HepG2 (cell line): ENCODE results near the gene NRAP. TPM values are rescaled to one million over a fixed set of nuclear protein-coding genes. Genes with fewer than 3 reads are reported as not detected.

Experiments used
- BORCS8-MEF2B ChIP-seq: sonication (generic); formaldehyde crosslinking; IDR thresholded peaks from 2 replicates; pipeline ENCODE4 v1.8.0; 2022; ENCODE audit warnings: mild to moderate bottlenecking, missing genetic modification reagents
- GABPA ChIP-seq, 2 experiments: IDR thresholded peaks; 2 replicates each; pipeline ENCODE4 v1.6.1; 2011 to 2016; ENCODE audit warnings: low read depth in 2 of 2, low read length in 1 of 2, missing biosample characterization in 1 of 2, missing genetic modification characterization in 1 of 2
- KDM3A ChIP-seq: IDR thresholded peaks from 2 replicates; pipeline ENCODE4 v1.6.1; 2018; ENCODE audit warnings: low read depth, missing compliant biosample characterization
- MAFK ChIP-seq, 2 experiments: IDR thresholded peaks in 1 of 2; conservative IDR thresholded peaks in 1 of 2; 2 replicates each; pipeline ENCODE4 v1.6.1; 2011; ENCODE audit warnings: improper control_type of control experiment in 2 of 2, low read length in 2 of 2
- RBFOX2 ChIP-seq: fragments of 200-400 bp; formaldehyde crosslinking; IDR thresholded peaks from 2 replicates; pipeline ENCODE4 v1.6.1; 2017; ENCODE audit warnings: low read depth, mild to moderate bottlenecking, low read length
- TMF1 ChIP-seq: sonication (generic); formaldehyde crosslinking; IDR thresholded peaks from 2 replicates; pipeline ENCODE4 v1.8.1; 2022; ENCODE audit warnings: low read depth, missing genetic modification reagents
- WIZ ChIP-seq: sonication (generic); formaldehyde crosslinking; IDR thresholded peaks from 2 replicates; pipeline ENCODE4 v1.5.1; 2020; ENCODE audit warnings: mild to moderate bottlenecking, missing genetic modification reagents
- ZFP36L1 ChIP-seq: sonication (generic); formaldehyde crosslinking; IDR thresholded peaks from 2 replicates; pipeline ENCODE4 v1.8.0; 2022; ENCODE audit warnings: mild to moderate bottlenecking, missing genetic modification reagents, moderate library complexity
- ZNF33A ChIP-seq: sonication (generic); formaldehyde crosslinking; IDR thresholded peaks from 2 replicates; pipeline ENCODE4 v1.5.1; 2020; ENCODE audit warnings: missing genetic modification reagents, mild to moderate bottlenecking, moderate library complexity, borderline replicate concordance
- ZNF367 ChIP-seq: sonication (generic); formaldehyde crosslinking; IDR thresholded peaks from 2 replicates; pipeline ENCODE4 v1.4.0; 2020; ENCODE audit warnings: missing genetic modification reagents, borderline replicate concordance
- ZNF460 ChIP-seq: sonication (generic); formaldehyde crosslinking; IDR thresholded peaks from 2 replicates; pipeline ENCODE4 v1.5.1; 2020; ENCODE audit warnings: missing genetic modification reagents, mild to moderate bottlenecking, borderline replicate concordance
- ZNF543 ChIP-seq: sonication (generic); formaldehyde crosslinking; IDR thresholded peaks from 2 replicates; pipeline ENCODE4 v1.4.0; 2020; ENCODE audit warnings: mild to moderate bottlenecking, missing genetic modification reagents
- ZNF549 ChIP-seq: sonication (generic); formaldehyde crosslinking; IDR thresholded peaks from 2 replicates; pipeline ENCODE4 v1.5.0; 2020; ENCODE audit warnings: missing genetic modification reagents
- ZNF550 ChIP-seq: sonication (generic); formaldehyde crosslinking; IDR thresholded peaks from 2 replicates; pipeline ENCODE4 v1.4.0; 2020; ENCODE audit warnings: mild to moderate bottlenecking, missing genetic modification reagents, borderline replicate concordance
- polyA plus RNA-seq, 8 experiments: library from polyadenylated mRNA; depleted of rRNA in 3 of 8; stranded (reverse) in 7 of 8; unstranded in 1 of 8; fragments of >200 nt; fragmentation: Illumina TruSeq in 4 of 8; extraction: Trizol in 4 of 8; gene quantifications; 2 replicates each; pipeline versions ENCODE4 v1.2.1 to v1.2.3, GENCODE V29; 2011 to 2016; ENCODE audit warnings: low read depth in 4 of 8, missing spikeins in 1 of 8, mixed read lengths in 1 of 8; ENCODE audit not compliant: insufficient read depth in 1 of 8
- total RNA-seq, 5 experiments: library from RNA; depleted of rRNA; stranded (reverse); fragments of >200 nt; fragmentation: Illumina TruSeq; extraction: Trizol; gene quantifications; 2 replicates each; pipeline ENCODE4 v1.2.3, GENCODE V29; 2016; ENCODE audit warnings: low read depth in 1 of 5
- TF ChIP-seq, protein P1 (sequence below): sonication (generic); formaldehyde crosslinking; IDR thresholded peaks from 2 replicates; pipeline ENCODE4; 2020; ENCODE audit warnings: missing genetic modification reagents, mild to moderate bottlenecking, borderline replicate concordance
- TF ChIP-seq, protein P2 (sequence below): sonication (generic); formaldehyde crosslinking; IDR thresholded peaks from 2 replicates; pipeline ENCODE4 v1.5.0; 2020; ENCODE audit warnings: missing genetic modification reagents
- TF ChIP-seq, protein P3 (sequence below): sonication (generic); formaldehyde crosslinking; IDR thresholded peaks from 2 replicates; pipeline ENCODE4 v1.4.0; 2020; ENCODE audit warnings: missing genetic modification reagents; ENCODE audit errors: not compliant biosample characterization
- TF ChIP-seq, protein P4 (sequence below): sonication (generic); formaldehyde crosslinking; IDR thresholded peaks from 2 replicates; pipeline ENCODE4 v1.8.0; 2022; ENCODE audit warnings: mild to moderate bottlenecking, missing genetic modification reagents
- TF ChIP-seq, protein P5 (sequence below): fragments of 450-650 bp; IDR thresholded peaks from 2 replicates; pipeline ENCODE4 v1.6.1; 2017
- TF ChIP-seq, protein P6 (sequence below): IDR thresholded peaks from 2 replicates; pipeline ENCODE4 v1.6.1; 2012; ENCODE audit warnings: inconsistent platforms

NRAP gene
- total and polyA plus RNA-seq, 2 of the 13 experiments (the other 11 are each of a cell fraction or from before 2014, with no cell fraction given) = not detected

DNA sequence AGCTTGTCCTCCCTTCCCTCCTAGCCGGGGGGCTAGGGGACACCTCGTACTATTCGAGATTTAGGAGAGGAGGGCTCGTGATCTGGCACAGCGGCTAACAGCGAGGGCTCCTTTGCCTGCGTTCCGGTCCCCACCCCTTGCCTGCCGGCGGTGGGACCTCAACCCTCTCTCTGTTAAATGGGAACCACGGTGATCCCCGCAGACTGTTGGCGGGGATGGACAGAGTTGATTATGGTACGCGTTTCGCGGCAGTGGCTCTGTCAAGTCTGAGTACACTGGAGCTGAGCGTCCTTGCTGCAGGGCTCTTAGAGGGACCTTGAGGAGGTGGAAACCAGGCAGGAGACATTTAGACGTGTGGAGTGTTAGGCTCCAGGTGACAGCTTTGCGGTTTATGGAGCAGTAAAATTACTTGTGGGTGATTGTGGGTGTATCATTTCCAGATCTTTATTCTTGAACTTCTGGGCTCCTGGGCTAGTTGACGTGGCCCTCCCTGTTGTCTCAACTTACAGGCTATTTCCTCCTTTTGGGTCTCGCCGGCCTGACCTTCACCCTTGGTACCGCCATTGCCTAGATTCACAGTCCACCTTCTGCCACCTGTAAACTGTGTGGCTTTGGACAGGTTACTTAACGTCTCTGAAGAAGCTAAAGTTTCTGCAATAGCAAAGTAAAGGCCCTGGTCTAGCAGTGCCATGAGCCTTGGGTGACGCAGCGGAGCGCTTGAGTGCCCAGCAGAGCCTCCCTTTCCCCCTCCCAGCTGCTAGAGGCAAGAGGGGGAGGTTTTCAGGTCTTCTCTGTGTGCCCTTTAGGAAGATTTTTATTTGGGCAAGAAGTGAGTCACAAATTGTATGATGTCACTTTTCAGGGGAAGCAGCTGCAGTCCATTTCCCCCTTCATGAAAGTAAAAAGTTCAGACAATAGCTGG is 16.6 kb upstream of the NRAP start (continued):
- no peak for TF ChIP-seq MAFK (conservative IDR thresholded peaks at IDR 0.05 in 1 of 2, IDR thresholded peaks at IDR 0.05 in 1 of 2; ENCODE audit: low read length in 2 of 2)
- TF ChIP-seq, protein P1, sequence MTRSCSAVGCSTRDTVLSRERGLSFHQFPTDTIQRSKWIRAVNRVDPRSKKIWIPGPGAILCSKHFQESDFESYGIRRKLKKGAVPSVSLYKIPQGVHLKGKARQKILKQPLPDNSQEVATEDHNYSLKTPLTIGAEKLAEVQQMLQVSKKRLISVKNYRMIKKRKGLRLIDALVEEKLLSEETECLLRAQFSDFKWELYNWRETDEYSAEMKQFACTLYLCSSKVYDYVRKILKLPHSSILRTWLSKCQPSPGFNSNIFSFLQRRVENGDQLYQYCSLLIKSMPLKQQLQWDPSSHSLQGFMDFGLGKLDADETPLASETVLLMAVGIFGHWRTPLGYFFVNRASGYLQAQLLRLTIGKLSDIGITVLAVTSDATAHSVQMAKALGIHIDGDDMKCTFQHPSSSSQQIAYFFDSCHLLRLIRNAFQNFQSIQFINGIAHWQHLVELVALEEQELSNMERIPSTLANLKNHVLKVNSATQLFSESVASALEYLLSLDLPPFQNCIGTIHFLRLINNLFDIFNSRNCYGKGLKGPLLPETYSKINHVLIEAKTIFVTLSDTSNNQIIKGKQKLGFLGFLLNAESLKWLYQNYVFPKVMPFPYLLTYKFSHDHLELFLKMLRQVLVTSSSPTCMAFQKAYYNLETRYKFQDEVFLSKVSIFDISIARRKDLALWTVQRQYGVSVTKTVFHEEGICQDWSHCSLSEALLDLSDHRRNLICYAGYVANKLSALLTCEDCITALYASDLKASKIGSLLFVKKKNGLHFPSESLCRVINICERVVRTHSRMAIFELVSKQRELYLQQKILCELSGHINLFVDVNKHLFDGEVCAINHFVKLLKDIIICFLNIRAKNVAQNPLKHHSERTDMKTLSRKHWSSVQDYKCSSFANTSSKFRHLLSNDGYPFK = no peak
- no peak for TF ChIP-seq BORCS8-MEF2B (CRISPR knock-in tag)
- no peak for TF ChIP-seq ZNF33A
- TF ChIP-seq ZNF550 = 0 out of 2 replicates have a peak, but pooled peaks have one; percentile 48
- TF ChIP-seq, protein P2, sequence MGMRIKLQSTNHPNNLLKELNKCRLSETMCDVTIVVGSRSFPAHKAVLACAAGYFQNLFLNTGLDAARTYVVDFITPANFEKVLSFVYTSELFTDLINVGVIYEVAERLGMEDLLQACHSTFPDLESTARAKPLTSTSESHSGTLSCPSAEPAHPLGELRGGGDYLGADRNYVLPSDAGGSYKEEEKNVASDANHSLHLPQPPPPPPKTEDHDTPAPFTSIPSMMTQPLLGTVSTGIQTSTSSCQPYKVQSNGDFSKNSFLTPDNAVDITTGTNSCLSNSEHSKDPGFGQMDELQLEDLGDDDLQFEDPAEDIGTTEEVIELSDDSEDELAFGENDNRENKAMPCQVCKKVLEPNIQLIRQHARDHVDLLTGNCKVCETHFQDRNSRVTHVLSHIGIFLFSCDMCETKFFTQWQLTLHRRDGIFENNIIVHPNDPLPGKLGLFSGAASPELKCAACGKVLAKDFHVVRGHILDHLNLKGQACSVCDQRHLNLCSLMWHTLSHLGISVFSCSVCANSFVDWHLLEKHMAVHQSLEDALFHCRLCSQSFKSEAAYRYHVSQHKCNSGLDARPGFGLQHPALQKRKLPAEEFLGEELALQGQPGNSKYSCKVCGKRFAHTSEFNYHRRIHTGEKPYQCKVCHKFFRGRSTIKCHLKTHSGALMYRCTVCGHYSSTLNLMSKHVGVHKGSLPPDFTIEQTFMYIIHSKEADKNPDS (CRISPR knock-in tag) = no peak
- no peak for TF ChIP-seq GABPA (IDR thresholded peaks at IDR 0.05; ENCODE audit: low read depth, low read length)
- no peak for TF ChIP-seq GABPA (CRISPR knock-in tag; IDR thresholded peaks at IDR 0.05; ENCODE audit: low read depth)
- TF ChIP-seq, protein P3, sequence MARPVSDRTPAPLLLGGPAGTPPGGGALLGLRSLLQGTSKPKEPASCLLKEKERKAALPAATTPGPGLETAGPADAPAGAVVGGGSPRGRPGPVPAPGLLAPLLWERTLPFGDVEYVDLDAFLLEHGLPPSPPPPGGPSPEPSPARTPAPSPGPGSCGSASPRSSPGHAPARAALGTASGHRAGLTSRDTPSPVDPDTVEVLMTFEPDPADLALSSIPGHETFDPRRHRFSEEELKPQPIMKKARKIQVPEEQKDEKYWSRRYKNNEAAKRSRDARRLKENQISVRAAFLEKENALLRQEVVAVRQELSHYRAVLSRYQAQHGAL (CRISPR knock-in tag) = no peak
- TF ChIP-seq, protein P4, sequence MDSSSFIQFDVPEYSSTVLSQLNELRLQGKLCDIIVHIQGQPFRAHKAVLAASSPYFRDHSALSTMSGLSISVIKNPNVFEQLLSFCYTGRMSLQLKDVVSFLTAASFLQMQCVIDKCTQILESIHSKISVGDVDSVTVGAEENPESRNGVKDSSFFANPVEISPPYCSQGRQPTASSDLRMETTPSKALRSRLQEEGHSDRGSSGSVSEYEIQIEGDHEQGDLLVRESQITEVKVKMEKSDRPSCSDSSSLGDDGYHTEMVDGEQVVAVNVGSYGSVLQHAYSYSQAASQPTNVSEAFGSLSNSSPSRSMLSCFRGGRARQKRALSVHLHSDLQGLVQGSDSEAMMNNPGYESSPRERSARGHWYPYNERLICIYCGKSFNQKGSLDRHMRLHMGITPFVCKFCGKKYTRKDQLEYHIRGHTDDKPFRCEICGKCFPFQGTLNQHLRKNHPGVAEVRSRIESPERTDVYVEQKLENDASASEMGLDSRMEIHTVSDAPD (CRISPR knock-in tag) = no peak
- no peak for TF ChIP-seq ZFP36L1 (CRISPR knock-in tag)
- TF ChIP-seq ZNF549 (CRISPR knock-in tag) = no peak
- TF ChIP-seq ZNF543 (CRISPR knock-in tag) = no peak
- TF ChIP-seq KDM3A = peak; percentile 8; the same call in 1 of the 2 replicates
- no peak for TF ChIP-seq ZNF367 (CRISPR knock-in tag)
- TF ChIP-seq RBFOX2 = no peak
- TF ChIP-seq TMF1 (CRISPR knock-in tag) = no peak
- TF ChIP-seq WIZ (CRISPR knock-in tag) = no peak
- TF ChIP-seq ZNF460 (CRISPR knock-in tag) = no peak
- TF ChIP-seq, protein P5, sequence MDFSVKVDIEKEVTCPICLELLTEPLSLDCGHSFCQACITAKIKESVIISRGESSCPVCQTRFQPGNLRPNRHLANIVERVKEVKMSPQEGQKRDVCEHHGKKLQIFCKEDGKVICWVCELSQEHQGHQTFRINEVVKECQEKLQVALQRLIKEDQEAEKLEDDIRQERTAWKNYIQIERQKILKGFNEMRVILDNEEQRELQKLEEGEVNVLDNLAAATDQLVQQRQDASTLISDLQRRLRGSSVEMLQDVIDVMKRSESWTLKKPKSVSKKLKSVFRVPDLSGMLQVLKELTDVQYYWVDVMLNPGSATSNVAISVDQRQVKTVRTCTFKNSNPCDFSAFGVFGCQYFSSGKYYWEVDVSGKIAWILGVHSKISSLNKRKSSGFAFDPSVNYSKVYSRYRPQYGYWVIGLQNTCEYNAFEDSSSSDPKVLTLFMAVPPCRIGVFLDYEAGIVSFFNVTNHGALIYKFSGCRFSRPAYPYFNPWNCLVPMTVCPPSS = no peak
- TF ChIP-seq, protein P6, sequence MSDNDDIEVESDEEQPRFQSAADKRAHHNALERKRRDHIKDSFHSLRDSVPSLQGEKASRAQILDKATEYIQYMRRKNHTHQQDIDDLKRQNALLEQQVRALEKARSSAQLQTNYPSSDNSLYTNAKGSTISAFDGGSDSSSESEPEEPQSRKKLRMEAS = no peak
